T-helper 1 cell treated with Interleukin-12 subunit alpha and Interleukin-12 subunit beta and Interleukin-4 antibody, amounts not matched to agents 30 ng/mL and 1 ng/mL, for 36 hours (primary cell): ENCODE results near the gene PSG2. TPM values are rescaled to one million over a fixed set of nuclear protein-coding genes. Genes with fewer than 3 reads are reported as not detected.
"Not testable (repeated sequence)": the region's sequence is repeated elsewhere in the genome, so short reads cannot be mapped to it uniquely, and the experiment has no call there.

Experiments
- intact Hi-C: fragments of 100-400 bp; cut with micrococcal nuclease; formaldehyde crosslinking; loops from one replicate; pipeline ENCODE4 v1.15.1; 2024
- total RNA-seq: library from RNA; stranded (reverse); gene quantifications from 2 replicates; pipeline ENCODE4 v1.2.3, GENCODE V29; 2022

Gene PSG2
- total RNA-seq, result not detected in 2 replicates

DNA sequence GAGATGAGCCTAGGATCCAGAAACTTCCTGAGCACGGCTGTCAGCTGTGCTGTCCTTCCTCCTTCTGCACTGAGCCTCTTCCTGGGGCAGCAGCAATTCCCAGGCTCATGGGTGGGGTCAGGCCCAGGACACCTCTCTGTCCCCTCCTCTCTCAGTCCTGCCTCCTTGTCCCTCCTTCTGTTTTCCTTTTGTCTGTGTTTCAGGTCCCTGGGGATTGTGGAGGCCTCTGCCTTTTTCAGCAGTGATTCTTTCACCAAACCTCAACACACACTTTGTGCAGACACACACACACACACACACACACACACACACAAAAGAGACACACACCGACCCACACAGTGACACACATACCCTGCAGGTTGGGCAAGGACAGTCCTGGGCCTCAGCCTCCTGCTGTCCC, at the start of gene PSG2:
Gene PSG2 (minus strand): TSS at position 101 of the 400 bp plus-strand sequence. CDS start 132 bp downstream, outside the sequence.
- intact Hi-C loops, result not testable (repeated sequence)

DNA sequence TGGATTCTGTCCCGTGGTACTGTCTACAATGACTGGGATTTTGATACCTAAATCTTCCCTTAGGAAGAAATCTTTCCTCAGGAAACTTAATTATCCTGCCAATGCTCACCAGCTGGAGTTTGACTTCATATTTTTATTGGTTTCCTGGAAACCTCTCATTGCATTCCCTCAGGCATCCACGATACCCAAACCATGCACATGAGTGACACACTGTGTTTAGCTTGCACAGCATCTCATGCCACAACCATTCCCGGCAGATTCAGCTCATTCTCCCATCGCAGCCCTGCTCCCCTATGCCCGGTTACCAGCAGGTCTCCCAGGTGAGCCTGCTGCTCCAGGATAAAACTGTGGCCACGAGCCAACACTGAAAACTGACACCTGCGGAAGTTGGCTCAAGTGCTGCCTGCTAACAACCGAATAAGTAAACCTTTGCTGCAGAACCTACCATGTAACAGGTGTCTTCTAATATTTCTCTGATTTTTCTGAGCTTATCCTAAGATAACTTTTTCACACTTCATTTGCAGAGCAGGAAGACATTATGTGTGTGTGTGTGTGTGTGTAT, 48.9 kb upstream of the PSG2 start:
- intact Hi-C loops, result not testable (repeated sequence)

DNA sequence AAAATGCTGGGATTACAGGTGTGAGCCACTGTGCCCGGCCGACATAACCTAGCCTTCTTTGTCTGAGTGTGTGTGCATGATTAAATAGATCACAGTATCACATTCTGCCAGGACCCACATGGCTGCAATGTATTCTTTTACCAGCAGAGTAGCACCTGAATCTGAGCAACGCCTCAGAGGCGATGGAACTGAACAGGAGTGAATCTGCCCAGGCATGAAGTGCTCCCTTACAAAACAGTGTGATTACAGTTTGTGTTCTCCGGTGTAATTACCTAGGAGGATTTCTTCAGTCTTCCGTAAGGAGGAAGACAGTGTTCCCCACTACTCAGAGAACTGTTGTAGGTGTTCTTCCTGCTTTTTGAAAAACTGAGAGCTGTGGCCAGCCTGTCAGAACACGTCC, 46.7 kb upstream of the PSG2 start:
- intact Hi-C loops, result not testable (repeated sequence)

DNA sequence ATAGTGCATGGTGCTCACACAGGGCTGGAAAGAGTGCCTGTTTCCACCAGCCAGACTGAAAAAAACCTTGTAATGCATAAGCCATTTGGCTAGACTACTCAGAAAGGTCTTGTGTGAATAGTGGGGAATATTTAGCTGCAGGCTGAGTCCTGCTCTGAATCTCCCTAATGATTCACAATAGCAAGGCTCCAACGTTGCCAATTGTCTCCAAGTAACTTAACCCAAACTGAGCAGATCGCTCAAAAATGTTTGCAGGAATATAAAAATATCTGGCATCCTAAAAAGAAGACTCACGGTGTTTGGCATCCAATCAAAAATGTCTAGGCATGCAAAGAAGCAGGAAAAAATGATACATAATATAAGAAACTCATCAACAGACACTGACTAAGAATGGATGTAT, 44.8 kb upstream of the PSG2 start:
- intact Hi-C loops, result not testable (repeated sequence)

DNA sequence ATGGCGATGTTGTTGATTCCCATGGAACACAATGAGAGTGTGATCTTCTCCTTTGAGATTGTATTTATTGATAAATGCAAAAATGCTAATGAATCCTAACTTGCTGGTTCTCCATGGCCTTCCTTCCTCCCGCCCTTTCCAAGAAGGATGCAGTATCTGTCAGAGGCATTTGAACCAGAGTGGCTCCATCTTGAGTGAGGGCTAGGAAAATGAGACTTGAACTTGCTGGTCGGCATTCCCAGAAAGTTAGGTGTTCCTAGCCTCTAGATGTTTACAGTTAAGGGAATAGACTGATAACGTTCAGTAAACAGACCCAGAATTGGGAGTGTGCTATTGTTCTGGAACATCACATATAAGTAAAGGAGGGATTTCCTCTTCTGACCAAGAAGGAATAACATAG, 44.2 kb upstream of the PSG2 start:
- intact Hi-C loops, result no loop called here

DNA sequence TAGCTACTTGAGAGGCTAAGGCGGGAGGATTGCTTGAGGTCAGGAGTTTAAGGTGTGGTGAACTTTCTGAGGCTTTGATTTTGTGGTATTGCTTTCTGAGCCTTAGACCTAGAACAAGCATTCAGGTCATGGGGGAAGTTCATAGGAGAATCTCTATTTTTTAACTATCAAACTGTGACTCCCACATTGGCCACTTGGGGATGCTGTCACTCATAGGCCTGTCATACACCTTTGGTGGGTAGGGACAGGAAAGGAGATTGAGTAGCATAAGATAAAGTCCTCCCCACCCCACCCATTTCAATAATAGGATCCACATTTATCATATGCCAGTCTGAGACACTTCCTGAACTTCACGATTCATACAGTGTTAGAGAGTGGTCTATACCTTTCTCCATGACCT, 41.9 kb upstream of the PSG2 start:
- intact Hi-C loops, result no loop called here

DNA sequence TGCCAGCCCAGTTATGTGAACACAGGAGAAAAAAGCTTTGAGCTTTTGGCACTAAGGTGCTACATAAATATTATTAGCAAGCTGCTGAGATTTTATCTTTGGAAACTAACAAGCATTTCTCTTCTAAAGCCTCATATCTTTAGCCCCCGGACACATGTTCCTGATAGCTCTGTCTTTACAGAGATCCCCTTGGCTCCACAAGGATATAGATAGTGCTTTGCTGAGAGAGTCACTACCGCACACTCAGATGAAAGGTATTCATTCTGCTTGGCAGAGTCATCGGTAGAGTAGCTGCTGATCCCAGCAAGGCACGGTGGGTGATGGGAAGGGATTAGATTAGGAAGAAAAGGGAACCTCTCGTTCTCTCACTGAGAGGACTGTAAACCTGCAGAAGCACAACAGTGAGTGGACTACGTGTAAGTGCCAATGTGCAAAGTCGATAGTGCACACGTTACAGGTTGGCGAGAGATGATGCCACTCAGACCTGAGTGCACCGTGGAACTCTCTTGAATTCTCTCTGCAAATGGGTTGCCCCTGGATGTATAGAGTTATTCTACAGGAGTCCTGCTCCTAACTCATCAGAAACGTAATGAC, 38.0 kb upstream of the PSG2 start:
- intact Hi-C loops, result not testable (repeated sequence)

DNA sequence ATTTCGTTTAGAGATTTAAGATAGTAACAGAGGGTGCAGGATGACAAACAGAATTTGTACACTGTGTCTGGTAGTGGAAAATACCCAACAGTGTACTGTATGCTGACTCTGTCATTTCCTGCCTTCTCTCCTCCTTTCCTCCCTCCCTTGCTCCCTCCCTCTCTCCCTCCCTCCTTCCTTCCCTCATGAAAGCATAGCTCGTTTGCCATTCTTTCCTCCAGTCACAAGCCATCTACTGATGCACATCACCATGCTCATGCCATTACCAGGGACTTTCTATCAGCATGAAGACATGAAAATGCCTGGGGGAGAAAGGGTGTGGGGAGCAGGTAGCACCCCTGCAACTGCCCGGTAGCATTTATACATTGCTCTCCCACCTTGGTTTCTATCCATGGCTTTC, 37.0 kb upstream of the PSG2 start:
- intact Hi-C loops, result not testable (repeated sequence)

DNA sequence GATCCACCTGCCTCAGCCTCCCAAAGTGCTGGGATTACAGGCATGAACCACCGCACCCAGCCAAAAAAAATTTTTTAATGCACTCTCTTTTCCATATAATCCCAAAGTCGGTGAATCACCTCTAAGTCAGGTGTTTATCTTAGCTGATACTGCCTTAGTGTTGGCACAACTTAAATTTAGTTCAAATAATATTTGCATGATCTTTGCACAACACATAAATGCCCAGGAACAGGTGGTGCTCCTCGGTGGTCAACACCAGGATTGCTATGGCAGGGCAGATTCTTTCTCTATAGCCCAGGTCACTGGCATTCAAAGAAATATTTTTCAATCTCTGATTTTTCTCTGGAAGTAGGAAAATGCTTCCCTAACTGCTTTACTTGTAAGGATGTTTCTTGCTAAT, 33.9 kb upstream of the PSG2 start:
- intact Hi-C loops, result not testable (repeated sequence)

DNA sequence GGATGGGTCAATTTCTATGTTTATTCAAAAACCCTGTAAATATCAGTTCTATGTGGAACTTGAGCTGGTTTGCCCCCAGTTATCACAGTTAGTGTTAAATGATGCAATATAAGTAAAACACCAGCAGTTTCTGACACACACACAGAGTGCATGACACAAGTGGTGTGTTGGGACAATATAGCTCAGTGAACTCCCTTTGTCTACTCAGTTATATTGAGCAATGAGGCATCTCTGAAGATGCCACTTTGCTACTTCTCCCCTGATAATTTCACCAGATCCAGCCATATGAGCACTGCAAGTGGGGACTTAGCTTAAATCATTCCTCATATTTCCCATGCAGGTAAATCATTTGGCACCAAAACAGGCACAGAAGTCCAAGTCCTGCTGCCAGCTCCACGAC, 33.0 kb upstream of the PSG2 start:
- intact Hi-C loops, result not testable (repeated sequence)

DNA sequence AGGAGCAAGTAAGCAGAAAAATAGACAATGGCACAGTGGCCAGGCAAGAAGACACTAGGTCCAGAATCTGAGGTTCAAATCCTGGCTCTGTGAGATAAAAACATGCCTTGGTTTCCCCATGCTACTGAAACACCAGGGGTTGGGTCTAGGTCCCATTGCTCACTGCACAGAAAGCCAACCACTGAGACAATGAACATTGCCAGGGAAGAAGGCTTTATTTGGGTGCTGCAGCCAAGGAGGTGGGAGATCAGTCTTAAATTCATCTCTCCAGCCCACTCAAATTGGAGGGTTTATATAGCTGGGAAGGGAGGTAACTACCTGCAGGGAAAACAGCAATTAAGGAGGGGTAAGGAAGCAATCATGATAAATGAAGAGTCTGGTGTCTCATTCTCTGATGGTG, 32.6 kb upstream of the PSG2 start:
- intact Hi-C loops, result not testable (repeated sequence)

DNA sequence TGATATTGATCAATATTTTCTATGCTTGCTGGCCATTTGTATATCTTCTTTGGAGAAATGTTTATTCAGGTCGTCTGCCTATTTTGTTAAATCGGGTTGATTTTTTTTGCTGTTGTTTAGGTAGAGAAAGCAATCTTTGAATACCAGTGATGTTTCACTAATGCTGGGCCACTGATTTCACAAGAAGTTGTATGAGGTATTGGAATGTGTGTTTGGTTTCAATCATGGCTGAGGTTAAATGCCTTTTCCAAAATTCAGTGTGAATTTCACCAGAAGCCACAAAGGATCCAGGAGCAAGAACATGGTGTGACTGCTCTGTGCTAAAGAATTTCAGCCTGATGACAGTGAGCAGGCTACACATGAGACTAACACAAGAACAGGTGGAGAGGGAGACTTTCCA, 32.1 kb upstream of the PSG2 start:
- intact Hi-C loops, result not testable (repeated sequence)

DNA sequence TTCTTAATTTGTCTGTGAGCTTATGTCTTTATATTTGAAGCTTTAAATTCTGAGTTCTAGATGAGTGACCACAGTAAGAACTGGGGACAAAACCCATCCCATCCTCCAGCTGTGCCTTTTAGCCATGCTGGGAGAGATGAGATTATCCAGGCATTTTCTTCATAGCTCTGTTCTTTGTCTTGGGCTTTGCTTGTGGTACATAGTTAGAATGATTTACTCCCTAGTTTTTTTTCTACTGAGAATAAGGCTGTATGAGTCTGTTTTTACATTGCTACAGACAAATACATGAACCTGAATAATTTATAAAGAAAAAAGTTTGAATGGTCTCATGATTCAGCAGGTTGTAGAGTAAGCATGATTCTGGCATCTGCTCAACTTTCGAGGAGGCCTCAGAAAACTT, 24.9 kb upstream of the PSG2 start:
- intact Hi-C loops, result not testable (repeated sequence)

DNA sequence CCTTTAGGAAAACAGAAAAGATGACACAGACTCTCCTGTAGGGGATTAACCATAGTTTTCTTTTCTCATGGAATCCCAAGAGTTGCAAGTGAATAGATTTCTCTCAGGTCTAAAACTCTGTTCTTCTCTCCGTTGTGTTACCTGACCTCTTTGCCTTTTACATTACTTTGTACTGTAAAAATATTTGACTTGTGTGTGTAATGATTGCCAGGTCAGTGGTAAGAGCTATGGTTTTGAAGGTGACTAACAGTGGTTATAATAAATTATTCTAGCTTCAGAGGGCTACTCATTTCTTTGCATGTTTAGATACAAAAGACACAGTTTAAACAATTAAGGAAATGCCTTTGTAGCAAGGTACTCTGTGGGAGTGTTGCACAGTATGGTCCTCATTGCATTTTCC, 23.0 kb upstream of the PSG2 start:
- intact Hi-C loops, result no loop called here

DNA sequence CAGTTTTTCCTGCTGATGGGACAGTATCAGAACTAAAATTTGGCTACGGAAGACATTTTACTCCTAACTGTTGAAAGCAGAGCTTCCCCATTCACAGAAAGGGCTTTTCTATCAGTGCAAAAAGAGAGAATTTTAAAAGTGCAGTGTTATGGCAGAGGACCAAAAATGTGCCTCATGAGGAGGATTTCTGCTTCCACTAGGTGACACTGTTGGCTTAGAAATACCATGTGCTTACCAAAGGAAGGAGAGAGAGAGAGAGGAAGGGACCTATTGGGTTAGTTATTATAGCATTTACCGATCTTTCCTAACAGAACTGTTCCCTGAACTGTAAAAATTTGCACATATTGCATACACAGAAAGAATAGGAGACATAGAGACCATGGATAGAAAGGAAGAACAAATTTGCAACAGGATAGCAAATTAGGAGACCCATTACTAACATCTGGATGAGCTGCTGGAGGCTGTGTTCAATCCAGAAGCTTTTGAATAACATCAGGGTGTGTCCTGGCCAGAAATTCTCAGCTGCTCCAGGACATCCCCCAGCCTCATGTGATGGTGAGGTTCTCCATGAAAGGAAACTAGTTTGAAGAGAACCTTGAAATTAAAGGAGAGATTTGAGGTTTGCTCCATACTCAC, 21.8 kb upstream of the PSG2 start:
- intact Hi-C loops, result not testable (repeated sequence)

DNA sequence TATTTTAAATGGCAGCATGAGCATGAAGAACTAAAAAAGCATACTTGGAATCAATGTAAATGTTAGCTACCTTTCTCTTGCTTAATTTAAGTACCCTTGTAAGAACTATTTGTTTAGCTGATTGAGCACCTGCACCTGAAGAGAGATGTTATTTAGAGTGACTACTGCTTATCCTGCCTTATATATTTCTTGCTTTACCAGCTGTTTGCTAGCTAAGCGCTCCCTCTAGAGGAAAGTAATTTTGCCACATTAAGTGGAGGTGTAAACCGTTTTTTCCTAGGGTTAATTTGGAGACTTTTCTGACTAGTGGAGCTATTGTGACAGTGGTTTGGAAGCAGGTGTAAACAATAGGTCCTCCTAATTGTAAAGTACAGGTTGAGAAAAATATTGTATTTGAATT, 19.4 kb upstream of the PSG2 start:
- intact Hi-C loops, result no loop called here

DNA sequence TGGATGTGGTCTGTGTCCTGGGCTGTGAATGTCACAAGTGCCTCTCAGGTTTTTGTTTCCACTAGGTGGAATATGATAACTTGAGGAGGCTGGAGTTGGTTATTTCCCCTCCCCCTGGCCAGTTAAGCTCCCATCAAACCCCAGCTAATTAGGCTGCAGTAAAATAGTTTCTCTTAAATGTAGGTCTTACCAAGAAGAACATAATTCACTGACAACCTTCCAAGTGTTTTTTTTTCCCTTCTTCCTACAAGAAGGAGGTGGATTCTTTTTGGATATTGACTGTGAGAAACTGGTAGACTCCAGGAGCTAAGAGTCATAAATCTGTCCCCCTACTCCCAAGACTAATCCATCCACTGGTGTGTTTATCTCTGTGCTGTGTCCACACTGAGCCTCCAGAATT, 15.9 kb upstream of the PSG2 start:
- intact Hi-C loops, result not testable (repeated sequence)

DNA sequence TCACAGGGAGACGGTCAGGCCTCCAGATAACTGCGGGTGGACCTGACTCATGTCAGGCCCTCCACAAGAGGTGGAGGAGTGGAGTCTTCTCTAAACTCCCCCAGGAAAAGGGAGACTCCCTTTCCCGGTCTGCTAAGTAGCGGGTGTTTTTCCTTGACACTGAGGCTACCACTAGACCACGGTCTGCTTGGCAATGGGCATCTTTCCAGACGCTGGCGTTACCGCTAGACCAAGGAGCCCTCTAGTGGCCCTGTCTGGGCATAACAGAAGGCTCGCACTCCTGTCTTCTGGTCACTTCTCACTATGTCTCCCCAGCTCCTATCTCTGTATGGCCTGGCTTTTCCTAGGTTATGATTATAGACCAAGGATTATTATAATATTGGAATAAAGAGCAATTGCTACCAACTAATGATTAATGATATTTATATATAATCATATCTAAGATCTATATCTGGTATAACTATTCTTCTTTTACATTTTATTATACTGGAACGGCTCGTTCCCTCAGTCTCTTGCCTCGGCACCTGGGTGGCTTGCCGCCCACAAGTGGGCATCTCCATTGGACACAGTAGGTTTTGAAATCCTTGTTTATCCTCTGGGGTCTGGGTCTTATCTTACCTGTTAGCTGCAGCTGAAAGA, 5.3 kb upstream of the PSG2 start:
- intact Hi-C loops, result not testable (repeated sequence)

DNA sequence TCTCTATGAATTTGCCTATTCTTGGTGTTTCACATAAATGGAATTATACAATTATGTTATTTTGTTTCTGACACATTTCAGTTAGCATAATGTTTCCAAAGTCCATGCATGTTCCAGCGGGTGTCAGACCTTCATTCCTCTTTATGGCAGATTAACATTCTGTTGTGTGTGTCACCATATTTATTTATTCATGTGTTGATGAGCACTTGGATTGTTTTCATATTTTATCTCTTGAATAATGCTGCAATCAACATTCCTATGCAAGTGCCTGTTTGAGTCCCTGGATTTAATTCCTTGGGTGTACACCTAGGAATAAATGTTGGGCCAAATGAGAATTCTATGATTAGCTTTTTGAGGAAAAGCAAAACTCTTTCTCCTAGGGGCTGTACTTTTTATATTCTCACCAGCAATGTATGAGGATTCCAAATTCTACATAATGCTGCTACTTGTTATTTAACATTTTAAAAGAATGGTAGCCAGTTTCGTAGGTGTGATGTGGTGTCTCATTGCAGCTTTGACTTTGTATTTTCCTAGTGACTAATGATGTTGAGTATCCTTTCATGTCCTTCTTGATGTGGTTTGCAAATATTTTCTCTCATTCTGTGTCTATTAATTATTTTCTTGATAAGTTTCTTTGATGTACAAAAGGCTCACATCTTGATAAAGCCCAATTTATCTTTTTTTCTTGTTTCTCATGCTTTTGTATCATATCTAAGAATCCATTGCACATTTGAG, 3.5 kb upstream of the PSG2 start:
- intact Hi-C loops, result not testable (repeated sequence)

DNA sequence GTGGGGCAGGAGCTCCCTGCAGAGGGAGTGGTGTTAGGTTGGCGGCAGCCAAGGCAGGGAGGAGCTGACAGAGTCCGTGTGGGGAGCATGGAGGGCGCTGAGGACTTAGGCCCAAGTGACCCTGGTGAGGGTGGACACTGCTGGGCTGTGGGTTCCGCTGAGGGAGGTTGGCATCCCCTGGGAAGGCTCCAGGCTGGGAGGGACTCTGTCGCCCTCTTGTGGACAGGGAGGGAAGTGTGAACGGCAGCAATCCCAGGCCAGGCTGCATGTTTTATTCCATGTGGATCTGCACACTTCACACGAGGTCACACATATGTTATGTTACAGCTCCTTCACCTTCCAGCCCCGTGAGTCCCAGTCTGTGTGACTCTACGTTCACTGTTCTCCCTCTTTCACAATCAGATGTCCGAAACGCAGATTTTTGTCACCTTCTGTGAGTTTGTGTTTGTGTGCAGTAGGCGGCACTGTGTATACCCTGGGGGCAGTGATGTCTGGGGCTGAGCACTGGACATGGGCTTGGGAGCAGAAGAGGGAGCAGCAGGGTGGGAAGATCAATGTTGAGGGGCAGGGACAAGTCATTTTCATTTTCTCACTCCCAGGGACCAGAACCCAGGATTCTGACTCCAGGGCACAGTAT, 1.8 kb upstream of the PSG2 start:
- intact Hi-C loops, result not testable (repeated sequence)

DNA sequence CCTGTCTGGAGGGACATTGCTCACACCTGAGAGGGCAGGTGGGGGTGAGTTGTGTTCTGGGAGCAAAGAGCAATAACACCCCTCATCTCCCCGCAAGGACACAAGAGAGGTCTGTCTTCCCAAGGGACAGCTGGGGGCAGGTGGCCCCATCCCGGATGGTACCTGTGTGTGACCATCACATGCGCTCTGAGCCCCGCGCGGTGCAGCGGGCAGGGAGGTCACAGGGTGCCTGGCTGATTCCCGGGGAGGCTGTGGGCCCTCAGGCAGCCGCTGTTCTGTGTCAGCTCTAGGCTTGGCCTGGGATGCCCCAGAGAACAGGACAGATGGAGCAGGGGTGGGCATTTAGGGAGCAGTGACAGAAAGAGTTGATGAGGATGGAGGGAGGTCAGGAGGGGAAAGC, 1.2 kb upstream of the PSG2 start:
- intact Hi-C loops, result not testable (repeated sequence)
